Activated naive CD4-positive, alpha-beta T cell treated with anti-CD3 and anti-CD28 coated beads, Interleukin-2, amount 50 U/mL, for 24 hours (primary cell): Measurements from ENCODE around the gene DPP9.
A peak's percentile ranks its signal among the peaks of the same experiment; 100 is the strongest.

Experiments used
- H3K27ac Mint-ChIP-seq: one replicate; pipeline ENCODE4 v1.8.0; 2021; ENCODE audit warnings: mild to moderate bottlenecking, mixed read lengths
- H3K27me3 Mint-ChIP-seq: one replicate; pipeline ENCODE4 v1.8.0; 2021; ENCODE audit warnings: mixed read lengths
- H3K36me3 Mint-ChIP-seq: one replicate; pipeline ENCODE4 v1.8.0; 2021; ENCODE audit warnings: mixed read lengths
- H3K4me1 Mint-ChIP-seq: one replicate; pipeline ENCODE4 v1.8.0; 2021; ENCODE audit warnings: mixed read lengths
- H3K4me3 Mint-ChIP-seq: one replicate; pipeline ENCODE4 v1.8.0; 2021; ENCODE audit warnings: mild to moderate bottlenecking, mixed read lengths
- H3K9me3 Mint-ChIP-seq: one replicate; pipeline ENCODE4 v1.8.0; 2021; ENCODE audit warnings: mixed read lengths

DPP9 gene

DNA sequence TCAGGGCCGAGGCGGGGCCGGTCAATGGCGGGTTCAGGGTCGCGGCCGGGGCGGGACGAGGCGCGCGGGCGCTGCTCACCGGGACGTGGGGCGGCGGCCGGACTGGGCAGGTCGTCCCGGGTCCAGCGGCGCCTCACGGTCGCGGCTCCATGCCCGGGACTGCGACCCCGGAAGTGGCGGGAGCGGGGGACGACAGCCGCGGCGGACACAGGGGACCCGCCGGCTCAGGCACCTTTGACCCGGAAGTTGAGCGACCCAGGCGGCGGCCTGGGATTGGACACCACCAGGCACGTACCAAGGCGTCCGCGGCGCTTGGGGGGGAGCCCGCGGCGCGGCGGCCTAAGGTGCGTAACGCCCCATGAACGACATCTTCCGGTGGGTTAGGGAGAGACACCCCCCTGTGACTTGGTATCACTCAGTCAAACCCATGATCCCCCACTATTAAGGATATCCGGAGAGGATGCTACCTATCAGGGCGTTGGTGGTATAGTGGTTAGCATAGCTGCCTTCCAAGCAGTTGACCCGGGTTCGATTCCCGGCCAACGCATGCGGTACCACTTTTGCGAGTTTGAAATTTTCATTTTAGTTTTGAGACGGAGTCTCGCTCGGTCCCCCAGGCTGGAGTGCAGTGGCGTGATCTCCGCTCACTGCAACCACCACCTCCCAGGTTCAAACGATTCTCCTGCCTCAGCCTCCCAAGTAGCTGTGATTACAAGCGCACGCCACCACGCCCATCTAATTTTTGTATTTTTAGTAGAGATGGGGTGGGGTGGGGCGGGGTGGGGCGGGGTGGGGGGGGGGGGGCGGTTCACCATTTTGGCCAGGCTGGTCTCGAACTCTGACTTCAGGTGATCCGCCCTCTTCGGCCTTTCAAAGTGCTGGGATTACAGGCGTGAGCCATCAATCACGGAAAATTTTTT is at the start of gene DPP9:
Gene DPP9 (minus strand): TSS at position 248 of the 920 bp plus-strand sequence. CDS start 3,936 bp downstream, outside the sequence.
- Mint-ChIP-seq H3K27me3 (peaks cover 3% of the 10 kb centered on the region), H3K27ac (peak within 1 kb of the TSS; percentile 100), H3K9me3 (peaks cover 4% of the 10 kb centered on the region), H3K4me3 (peak within 1 kb of the TSS; percentile 98), H3K36me3 (peaks cover 6% of the 10 kb centered on the region), H3K4me1 (peaks cover 33% of the 10 kb centered on the region)

- Mint-ChIP-seq H3K4me3 (no peak overlapping the region), H3K27me3 (peaks cover 15% of the 10 kb centered on the region), H3K27ac (no peak overlapping the region), H3K4me1 (no peaks in the 10 kb centered on the region), H3K36me3 (peaks cover 3% of the 10 kb centered on the region), H3K9me3 (no peaks in the 10 kb centered on the region)
Observed at GRCh38 chr19:4773047-4773640, 49.5 kb upstream of the DPP9 start.

- Mint-ChIP-seq H3K36me3 (peaks cover 3% of the 10 kb centered on the region), H3K4me3 (no peak overlapping the region), H3K27me3 (peaks cover 15% of the 10 kb centered on the region), H3K9me3 (no peaks in the 10 kb centered on the region), H3K27ac (no peak overlapping the region), H3K4me1 (no peaks in the 10 kb centered on the region)
Observed at GRCh38 chr19:4772566-4772965, 48.9 kb upstream of the DPP9 start.

GRCh38 chr19:4768934-4769777 is 45.5 kb upstream of the DPP9 start:
- Mint-ChIP-seq H3K27ac (peak overlapping the region; percentile 85), H3K27me3 (peaks cover 12% of the 10 kb centered on the region), H3K36me3 (no peaks in the 10 kb centered on the region), H3K9me3 (no peaks in the 10 kb centered on the region), H3K4me3 (no peak overlapping the region), H3K4me1 (no peaks in the 10 kb centered on the region)

GRCh38 chr19:4764393-4764660 is 40.7 kb upstream of the DPP9 start:
- Mint-ChIP-seq H3K36me3 (no peaks in the 10 kb centered on the region), H3K9me3 (no peaks in the 10 kb centered on the region), H3K4me1 (peaks cover 3% of the 10 kb centered on the region), H3K27me3 (peaks cover 18% of the 10 kb centered on the region), H3K4me3 (no peak overlapping the region), H3K27ac (no peak overlapping the region)

- no peak overlapping the region for H3K27ac Mint-ChIP-seq
- peaks cover 3% of the 10 kb centered on the region for H3K4me1 Mint-ChIP-seq
- peaks cover 21% of the 10 kb centered on the region for H3K27me3 Mint-ChIP-seq
- H3K36me3 Mint-ChIP-seq: no peaks in the 10 kb centered on the region
- H3K9me3 Mint-ChIP-seq: no peaks in the 10 kb centered on the region
- H3K4me3 Mint-ChIP-seq: no peak overlapping the region
Observed at GRCh38 chr19:4763021-4763420, 39.4 kb upstream of the DPP9 start.

GRCh38 chr19:4760285-4760650 is 36.6 kb upstream of the DPP9 start:
- no peak overlapping the region for H3K27ac Mint-ChIP-seq
- H3K4me3 Mint-ChIP-seq: peak overlapping the region; percentile 60
- no peaks in the 10 kb centered on the region for H3K36me3 Mint-ChIP-seq
- peaks cover 24% of the 10 kb centered on the region for H3K27me3 Mint-ChIP-seq
- H3K4me1 Mint-ChIP-seq: peaks cover 3% of the 10 kb centered on the region
- no peaks in the 10 kb centered on the region for H3K9me3 Mint-ChIP-seq

DNA sequence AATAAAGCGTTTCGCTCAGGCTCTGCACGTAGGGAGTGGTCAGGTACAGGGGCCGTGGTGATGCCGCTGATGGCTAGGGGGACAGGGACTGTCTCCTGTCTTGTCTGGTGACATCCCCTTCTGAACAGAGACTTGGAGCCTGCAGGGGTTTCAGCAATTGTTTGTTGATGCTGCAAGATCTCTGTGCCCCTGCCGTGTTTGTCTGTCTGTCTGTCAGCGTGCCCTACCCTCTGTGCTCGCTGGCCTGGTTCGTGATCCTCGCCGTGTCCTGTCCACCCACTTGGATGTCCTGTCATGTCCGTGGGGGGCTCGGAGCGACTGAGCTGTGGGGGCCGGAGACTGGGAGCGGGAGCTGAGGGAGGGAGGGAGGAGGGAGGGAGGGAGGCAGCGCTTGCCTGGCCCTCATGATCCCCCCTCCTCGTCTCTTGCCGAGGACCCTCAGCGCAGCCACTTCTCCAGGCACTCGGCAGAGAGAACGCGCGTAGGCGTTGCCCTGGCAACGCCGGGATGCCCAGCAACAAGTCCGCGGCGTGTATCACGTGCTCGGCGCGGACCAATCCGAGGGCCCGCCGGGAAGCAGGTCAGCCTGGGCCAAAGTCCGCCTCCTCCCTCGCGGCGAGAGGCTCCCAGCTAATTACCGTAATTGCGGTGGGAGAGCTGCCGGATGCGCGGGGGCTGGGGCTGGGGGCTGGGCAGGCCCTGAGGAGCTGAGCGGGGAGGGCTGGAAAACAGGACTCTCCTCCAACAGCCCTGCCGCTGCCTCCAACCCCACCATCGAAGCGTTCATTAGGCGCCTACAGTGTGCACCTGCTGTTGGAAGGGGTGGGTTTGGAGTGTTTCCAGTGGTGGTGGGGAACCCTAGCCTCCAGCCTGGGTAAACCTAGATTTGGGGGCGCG is 36.0 kb upstream of the DPP9 start:
- H3K4me1 Mint-ChIP-seq: peaks cover 3% of the 10 kb centered on the region
- H3K9me3 Mint-ChIP-seq: no peaks in the 10 kb centered on the region
- no peaks in the 10 kb centered on the region for H3K36me3 Mint-ChIP-seq
- peak overlapping the region; percentile 60 for H3K4me3 Mint-ChIP-seq
- H3K27me3 Mint-ChIP-seq: peaks cover 27% of the 10 kb centered on the region
- H3K27ac Mint-ChIP-seq: no peak overlapping the region

DNA sequence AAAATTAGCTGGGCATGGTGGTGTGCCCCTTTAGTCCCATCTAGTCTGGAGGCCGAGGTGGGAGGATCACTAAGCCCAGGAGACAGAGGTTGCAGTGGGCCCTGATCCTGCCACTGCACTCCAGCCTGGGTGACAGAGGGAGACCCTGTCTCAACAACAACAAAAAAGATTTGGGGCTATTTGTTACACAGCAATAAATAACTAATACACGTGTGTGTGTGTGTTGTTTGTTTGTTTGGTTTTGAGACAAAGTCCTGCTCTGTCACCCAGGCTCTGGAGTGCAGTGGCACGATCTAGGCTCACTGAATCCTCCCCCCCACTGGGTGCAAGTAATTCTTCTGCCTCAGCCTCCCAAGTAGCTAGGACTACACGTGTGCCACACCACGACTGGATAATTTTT is 35.0 kb upstream of the DPP9 start:
- no peak overlapping the region for H3K4me3 Mint-ChIP-seq
- no peaks in the 10 kb centered on the region for H3K36me3 Mint-ChIP-seq
- H3K27me3 Mint-ChIP-seq: peaks cover 27% of the 10 kb centered on the region
- no peak overlapping the region for H3K27ac Mint-ChIP-seq
- peaks cover 3% of the 10 kb centered on the region for H3K4me1 Mint-ChIP-seq
- H3K9me3 Mint-ChIP-seq: no peaks in the 10 kb centered on the region

DNA sequence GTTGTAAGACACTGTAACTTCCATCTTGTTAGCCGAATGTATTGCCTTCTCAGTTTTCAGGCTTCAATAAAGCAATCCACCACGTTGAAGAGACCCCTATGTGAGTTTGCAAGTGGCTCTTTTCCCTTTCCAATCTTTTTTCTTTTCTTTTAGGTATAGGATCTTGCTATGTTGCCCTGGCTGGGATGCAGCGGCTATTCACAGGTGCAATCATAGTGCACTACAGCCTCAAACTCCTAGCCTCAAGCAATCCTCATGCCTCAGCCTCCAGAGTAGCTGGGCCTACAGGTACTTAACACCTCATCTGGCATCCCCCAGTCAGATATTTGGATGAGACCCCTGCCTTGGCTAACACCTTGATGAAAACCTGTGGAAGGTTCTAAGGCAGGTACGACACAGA is 34.4 kb upstream of the DPP9 start:
- Mint-ChIP-seq H3K4me1 (peaks cover 3% of the 10 kb centered on the region), H3K27ac (no peak overlapping the region), H3K9me3 (no peaks in the 10 kb centered on the region), H3K4me3 (no peak overlapping the region), H3K27me3 (peaks cover 26% of the 10 kb centered on the region), H3K36me3 (no peaks in the 10 kb centered on the region)

DNA sequence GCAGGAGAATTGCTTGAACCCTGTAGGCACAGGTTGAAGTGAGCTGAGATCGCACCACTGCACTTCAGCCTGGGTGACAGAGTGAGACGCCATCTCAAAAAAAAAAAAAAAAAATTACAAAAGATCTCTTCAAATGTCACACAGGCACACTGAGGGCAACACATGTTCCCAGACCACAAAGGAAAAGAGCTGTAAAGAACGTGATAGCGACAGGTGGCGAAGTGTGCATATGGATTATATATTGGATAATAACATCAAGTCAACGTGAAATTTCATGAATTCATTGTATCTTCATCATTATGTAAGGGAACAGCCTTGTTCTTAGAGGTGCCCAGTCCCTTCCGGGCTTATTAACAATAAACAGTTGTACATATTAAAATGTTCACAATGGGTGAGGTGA is 31.8 kb upstream of the DPP9 start:
- Mint-ChIP-seq H3K4me3 (no peak overlapping the region), H3K27ac (no peak overlapping the region), H3K9me3 (no peaks in the 10 kb centered on the region), H3K27me3 (peaks cover 14% of the 10 kb centered on the region), H3K36me3 (no peaks in the 10 kb centered on the region), H3K4me1 (peaks cover 3% of the 10 kb centered on the region)

DNA sequence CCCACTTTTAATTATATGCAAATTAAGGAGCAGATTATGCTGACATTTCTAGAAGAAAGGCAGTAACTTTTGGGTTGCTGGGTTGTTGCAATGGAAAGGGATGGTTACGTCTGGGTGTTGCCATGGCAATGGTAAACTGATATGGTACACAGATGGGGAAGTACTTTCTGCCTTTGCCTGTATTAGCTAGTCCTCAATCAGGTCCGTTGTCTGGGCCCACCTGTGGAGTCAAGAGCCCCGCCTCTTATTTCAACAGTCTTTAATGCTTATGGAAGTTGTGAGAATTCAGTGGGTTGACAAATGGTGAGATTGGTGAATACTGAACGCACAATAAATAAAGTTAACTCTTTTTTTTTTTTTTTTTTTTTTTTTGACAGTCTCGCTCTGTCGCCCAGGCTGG is 30.6 kb upstream of the DPP9 start:
- no peak overlapping the region for H3K27ac Mint-ChIP-seq
- peaks cover 13% of the 10 kb centered on the region for H3K27me3 Mint-ChIP-seq
- no peak overlapping the region for H3K4me3 Mint-ChIP-seq
- no peaks in the 10 kb centered on the region for H3K9me3 Mint-ChIP-seq
- H3K36me3 Mint-ChIP-seq: no peaks in the 10 kb centered on the region
- H3K4me1 Mint-ChIP-seq: no peaks in the 10 kb centered on the region

GRCh38 chr19:4749870-4750590 is 26.4 kb upstream of the DPP9 start:
- Mint-ChIP-seq H3K27ac (peak overlapping the region; percentile 51), H3K9me3 (no peaks in the 10 kb centered on the region), H3K27me3 (peaks cover 12% of the 10 kb centered on the region), H3K4me3 (no peak overlapping the region), H3K4me1 (no peaks in the 10 kb centered on the region), H3K36me3 (no peaks in the 10 kb centered on the region)

DNA sequence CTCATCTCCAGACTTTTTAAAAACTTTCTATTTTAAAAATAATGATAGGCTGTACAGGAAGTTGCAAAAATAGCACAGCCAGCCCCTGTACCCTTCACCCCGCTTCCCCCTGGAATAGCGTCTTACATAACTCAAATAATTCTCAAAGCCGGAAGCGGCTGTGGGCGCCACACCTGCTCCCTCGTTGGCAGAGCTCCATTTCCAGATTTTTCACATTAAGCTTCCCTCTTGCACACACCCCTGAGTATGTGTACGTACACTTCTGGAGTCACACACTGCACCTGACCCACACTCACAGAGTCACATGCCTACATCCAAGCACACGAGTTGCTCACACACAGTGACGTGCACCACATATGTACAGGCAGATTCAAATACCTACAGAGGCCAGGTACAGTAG is 24.9 kb upstream of the DPP9 start:
- Mint-ChIP-seq H3K36me3 (no peaks in the 10 kb centered on the region), H3K27ac (no peak overlapping the region), H3K9me3 (no peaks in the 10 kb centered on the region), H3K4me1 (no peaks in the 10 kb centered on the region), H3K4me3 (no peak overlapping the region), H3K27me3 (peaks cover 7% of the 10 kb centered on the region)

GRCh38 chr19:4748185-4748584 is 24.5 kb upstream of the DPP9 start:
- Mint-ChIP-seq H3K27me3 (peaks cover 9% of the 10 kb centered on the region), H3K9me3 (no peaks in the 10 kb centered on the region), H3K27ac (no peak overlapping the region), H3K4me1 (no peaks in the 10 kb centered on the region), H3K4me3 (no peak overlapping the region), H3K36me3 (no peaks in the 10 kb centered on the region)
